Small intestine (tissue), 7 donors: ENCODE data around the gene WDCP. TPM values are rescaled to one million over a fixed set of nuclear protein-coding genes. Genes with fewer than 3 reads are reported as not detected.

ENCODE experiments used
- DNase-seq, 2 donors: peaks; one replicate each; pipeline versions ENCODE4 v3.0.0 to v3.0.0-alpha.2; 2013
- FAIRE-seq: peaks from 2 replicates; lab custom pipeline; 2012; peaks lifted over from hg19 to GRCh38; lab: Jason Lieb, UNC
- H3K27ac ChIP-seq, 3 donors: one replicate each; pipeline ENCODE4 v1.5.1; 2013; ENCODE audit warnings: low read length in 2 of 3, mild to moderate bottlenecking in 2 of 3, control low read depth in 1 of 3, inconsistent platforms in 1 of 3, low read depth in 1 of 3, moderate library complexity in 1 of 3
- H3K27me3 ChIP-seq, 3 donors: one replicate each; pipeline ENCODE4 v1.6.1; 2013; ENCODE audit warnings: low read length in 3 of 3, inconsistent platforms in 1 of 3; ENCODE audit not compliant: control insufficient read depth in 3 of 3, insufficient read depth in 3 of 3
- H3K36me3 ChIP-seq, 3 donors: one replicate each; pipeline ENCODE4 v1.6.1; 2013; ENCODE audit warnings: low read length in 3 of 3, inconsistent platforms in 1 of 3, low read depth in 1 of 3, mild to moderate bottlenecking in 1 of 3, moderate library complexity in 1 of 3; ENCODE audit not compliant: control insufficient read depth in 3 of 3, insufficient read depth in 2 of 3
- H3K4me1 ChIP-seq, 3 donors: one replicate each; pipeline ENCODE4 v1.6.1; 2013; ENCODE audit warnings: low read length in 2 of 3, inconsistent platforms in 1 of 3, low read depth in 1 of 3, mild to moderate bottlenecking in 1 of 3, moderate library complexity in 1 of 3; ENCODE audit not compliant: control insufficient read depth in 3 of 3, insufficient read depth in 2 of 3
- H3K4me3 ChIP-seq, 3 donors: one replicate each; pipeline ENCODE4 v1.5.1; 2013; ENCODE audit warnings: low read length in 3 of 3, control low read depth in 1 of 3, inconsistent platforms in 1 of 3, low read depth in 1 of 3, mild to moderate bottlenecking in 1 of 3, moderate library complexity in 1 of 3
- H3K9me3 ChIP-seq, 2 donors: one replicate each; pipeline ENCODE4 v1.6.1; 2013; ENCODE audit warnings: low read depth in 1 of 2, low read length in 1 of 2; ENCODE audit not compliant: control insufficient read depth in 2 of 2, insufficient read depth in 1 of 2
- WGBS, 3 donors: extraction: QIAGEN DNeasy Blood & Tissue Kit; methylation state at CpG; one replicate each; pipeline ENCODE4 v1.1.7; 2013; 5-methylcytosine and 5-hydroxymethylcytosine counted together
- polyA plus RNA-seq, 4 donors: library from polyadenylated mRNA; stranded (reverse) in 3 of 4; unstranded in 1 of 4; fragments of 200-250 nt in 3 of 4; fragments of 120-200 nt in 1 of 4; gene quantifications; one replicate each; pipeline versions ENCODE4 v1.2.1 to v1.2.3, GENCODE V29; 2013
- donor health status: healthy with polysubstance abuse.
- donor health status: control.
- donor health status: control.
- donor health status: Bipolar disorder and iron deficiency.
- donor health status: healthy.

Gene WDCP
- polyA plus RNA-seq, 4 donors: 1.4 to 6.1 (median 2.2) TPM

- no peak for FAIRE-seq
- no peak for DNase-seq
- H3K27ac ChIP-seq: no peak overlapping the region
- 82 to 97% (median 90%) methylated on average over 1 of the region's 1 CpG for WGBS, 3 donors
- no peaks in the 10 kb centered on the region for H3K9me3 ChIP-seq
- H3K27me3 ChIP-seq: peaks cover 0 to 17% (median 0%) of the 10 kb centered on the region in 3 donors
- no peak overlapping the region for H3K4me3 ChIP-seq
- H3K4me1 ChIP-seq: peaks cover 0 to 12% (median 7%) of the 10 kb centered on the region in 3 donors
- H3K36me3 ChIP-seq: peaks cover 0 to 2% (median 0%) of the 10 kb centered on the region in 3 donors
These were observed 5.8 kb upstream of the WDCP start for GRCh38 chr2:24052951-24053350.

- Histone ChIP-seq H3K27me3 (peaks cover 0 to 21% (median 0%) of the 10 kb centered on the region in 3 donors), H3K36me3 (peaks cover 0 to 2% (median 0%) of the 10 kb centered on the region in 3 donors), H3K9me3 (no peaks in the 10 kb centered on the region), H3K4me1 (peaks cover 0 to 14% (median 7%) of the 10 kb centered on the region in 3 donors), H3K27ac (no peak overlapping the region), H3K4me3 (no peak overlapping the region)
- 77 to 85% (median 82%) methylated on average over 8 of the region's 8 CpGs for whole genome bisulfite sequencing, 3 donors
- FAIRE-seq (no peak), DNase-seq (no peak)
These were observed 4.6 kb upstream of the WDCP start for GRCh38 chr2:24051833-24052232.

- Histone ChIP-seq H3K27ac (peak overlapping the region; percentile 8 to 33 (median 14)), H3K9me3 (no peaks in the 10 kb centered on the region), H3K36me3 (peaks cover 0 to 2% (median 0%) of the 10 kb centered on the region in 3 donors), H3K4me1 (peaks cover 0 to 23% (median 14%) of the 10 kb centered on the region in 3 donors), H3K27me3 (peaks cover 0 to 21% (median 0%) of the 10 kb centered on the region in 3 donors), H3K4me3 (peak overlapping the region; percentile 52 to 88 (median 54))
- 7 to 20% (median 7%) methylated on average over 20 to 47 of the region's 47 CpGs for WGBS, 3 donors
- DNase-seq (peak; percentile 29 to 31), FAIRE-seq (no peak)
These were observed 3.1 kb upstream of the WDCP start for GRCh38 chr2:24050041-24050979.

- peak within 1 kb of the TSS; percentile 8 to 33 (median 14) for H3K27ac ChIP-seq
These were observed 2.4 kb upstream of the WDCP start, which contains the start of gene FKBP1B for GRCh38 chr2:24049485-24050021. Gene FKBP1B, plus strand, starts transcription at chr2:24049741. Its CDS starts 109 bp downstream, at chr2:24049850.

GRCh38 chr2:24048769-24049484 is 1.7 kb upstream of the WDCP start:
- DNase-seq (no peak), FAIRE-seq (no peak)
- WGBS, 3 donors: 12 to 17% (median 17%) methylated on average over 23 of the region's 23 CpGs
- H3K36me3 ChIP-seq: no peaks in the 10 kb centered on the region
- no peak overlapping the region for H3K27ac ChIP-seq
- peaks cover 0 to 21% (median 0%) of the 10 kb centered on the region in 3 donors for H3K27me3 ChIP-seq
- peaks cover 0 to 23% (median 14%) of the 10 kb centered on the region in 3 donors for H3K4me1 ChIP-seq
- H3K4me3 ChIP-seq: peak overlapping the region in 2 of 3 donors; percentile 27 to 88
- no peaks in the 10 kb centered on the region for H3K9me3 ChIP-seq

More at GRCh38 chr2:24049485-24050021, 2.4 kb upstream of the WDCP start, which contains the start of gene FKBP1B:
- no peak for FAIRE-seq
- Histone ChIP-seq H3K4me3 (peak within 1 kb of the TSS; percentile 52 to 88 (median 54)), H3K4me1 (peaks cover 0 to 23% (median 14%) of the 10 kb centered on the region in 3 donors), H3K9me3 (no peaks in the 10 kb centered on the region), H3K27me3 (peaks cover 0 to 21% (median 0%) of the 10 kb centered on the region in 3 donors), H3K36me3 (peaks cover 0 to 2% (median 0%) of the 10 kb centered on the region in 3 donors)
- DNase-seq: peak; percentile 67 to 79
- WGBS, 3 donors: 0 to 1% (median 1%) methylated on average over 24 to 52 of the region's 52 CpGs

- FAIRE-seq (no peak), DNase-seq (no peak)
- Histone ChIP-seq H3K9me3 (no peaks in the 10 kb centered on the region), H3K4me1 (peaks cover 0 to 23% (median 14%) of the 10 kb centered on the region in 3 donors), H3K27ac (no peak overlapping the region), H3K36me3 (no peaks in the 10 kb centered on the region), H3K27me3 (peaks cover 0 to 21% (median 0%) of the 10 kb centered on the region in 3 donors), H3K4me3 (no peak overlapping the region)
- WGBS, 3 donors: 44 to 53% (median 45%) methylated on average over 8 of the region's 8 CpGs
These were observed 477 bp upstream of the WDCP start for GRCh38 chr2:24047703-24048033.

- H3K4me1 ChIP-seq: peaks cover 0 to 23% (median 14%) of the 10 kb centered on the region in 3 donors
- peak overlapping the region; percentile 64 to 80 (median 67) for H3K4me3 ChIP-seq
- no peak overlapping the region for H3K27ac ChIP-seq
- no peak for FAIRE-seq
- no peaks in the 10 kb centered on the region for H3K9me3 ChIP-seq
- no peaks in the 10 kb centered on the region for H3K36me3 ChIP-seq
- peaks cover 0 to 21% (median 0%) of the 10 kb centered on the region in 3 donors for H3K27me3 ChIP-seq
- 0 to 2% (median 1%) methylated on average over 2 of the region's 2 CpGs for WGBS, 3 donors
- no peak for DNase-seq
These were observed 627 bp downstream of the WDCP start for GRCh38 chr2:24046599-24046929.
